SK-N-SH (cell line): ENCODE measurements around the gene PBLD. TPM values are rescaled to one million over a fixed set of nuclear protein-coding genes. Genes with fewer than 3 reads are reported as not detected.

ENCODE experiments used
- CTCF ChIA-PET: fragments of 300-600, 350-600 bp; formaldehyde crosslinking; extraction: SDS; loops from one replicate; lab custom pipeline; 2021; lab: Yijun Ruan, JAX
- POLR2A ChIA-PET: fragments of 350-600 bp; sonication (Branson Sonifier 250); formaldehyde crosslinking; extraction: SDS; loops from one replicate; lab custom pipeline; 2020; ENCODE audit warnings: antibody characterized with exemption, inconsistent platforms; lab: Yijun Ruan, JAX
- DNase-seq: peaks from one replicate; pipeline ENCODE4 v3.0.0; 2012
- H2AFZ ChIP-seq: fragments of 200-600 bp; sonication (generic); 2 replicates; pipeline ENCODE4 v1.8.1; 2016; ENCODE audit warnings: antibody characterized with exemption, mild to moderate bottlenecking, low read depth
- H3F3A ChIP-seq: fragments of 200-600 bp; sonication (generic); replicated peaks from 2 replicates; pipeline ENCODE3; 2016; ENCODE audit warnings: antibody characterized with exemption, mild to moderate bottlenecking; ENCODE audit not compliant: insufficient read depth
- H3K27ac ChIP-seq, 2 experiments: fragments of 200-500 bp in 1 of 2; fragments of 200-600 bp in 1 of 2; sonication (Bioruptor generic) in 1 of 2; sonication (generic), shearing (Covaris generic) in 1 of 2; 2 replicates each; pipeline versions ENCODE4 v1.5.1 to v1.6.1; 2014 to 2016; ENCODE audit warnings: low read depth in 2 of 2, inconsistent platforms in 1 of 2, low read length in 1 of 2, mild to moderate bottlenecking in 1 of 2, mixed read lengths in 1 of 2
- H3K27me3 ChIP-seq: fragments of 200-600 bp; sonication (generic), shearing (Covaris generic); 2 replicates; pipeline ENCODE4 v1.6.1; 2016; ENCODE audit warnings: mixed run types; ENCODE audit not compliant: insufficient read depth
- H3K36me3 ChIP-seq, 2 experiments: fragments of 200-500 bp in 1 of 2; fragments of 200-600 bp in 1 of 2; sonication (Bioruptor generic) in 1 of 2; sonication (generic) in 1 of 2; replicated peaks in 1 of 2; 2 replicates each; pipeline versions ENCODE3 to v1.5.1; 2014 to 2016; ENCODE audit warnings: low read length in 1 of 2, mild to moderate bottlenecking in 1 of 2; ENCODE audit not compliant: insufficient read depth in 2 of 2, control insufficient read depth in 1 of 2
- H3K4me1 ChIP-seq, 2 experiments: fragments of 200-500 bp in 1 of 2; fragments of 200-600 bp in 1 of 2; sonication (Bioruptor generic) in 1 of 2; sonication (generic), shearing (Covaris generic) in 1 of 2; 2 replicates each; pipeline versions ENCODE4 v1.5.1 to v1.6.1; 2014 to 2016; ENCODE audit warnings: low read depth in 1 of 2, low read length in 1 of 2, mixed run types in 1 of 2; ENCODE audit not compliant: insufficient read depth in 2 of 2, control insufficient read depth in 1 of 2
- H3K4me2 ChIP-seq: fragments of 200-600 bp; sonication (generic), shearing (Covaris generic); 2 replicates; pipeline ENCODE4 v1.6.1; 2017; ENCODE audit warnings: mixed run types
- H3K4me3 ChIP-seq, 2 experiments: fragments of 200-500 bp in 1 of 2; fragments of 200-600 bp in 1 of 2; sonication (Bioruptor generic) in 1 of 2; sonication (generic), shearing (Covaris generic) in 1 of 2; 2 replicates each; pipeline versions ENCODE4 v1.5.1 to v1.8.1; 2014 to 2016; ENCODE audit warnings: low read depth in 2 of 2, inconsistent platforms in 1 of 2, low read length in 1 of 2, mild to moderate bottlenecking in 1 of 2, mixed read lengths in 1 of 2, moderate library complexity in 1 of 2
- H3K79me2 ChIP-seq: fragments of 200-600 bp; sonication (generic); 2 replicates; pipeline ENCODE4 v1.8.1; 2017; ENCODE audit warnings: mild to moderate bottlenecking; ENCODE audit not compliant: insufficient read depth
- H3K9ac ChIP-seq: fragments of 200-600 bp; sonication (generic); 2 replicates; pipeline ENCODE4 v1.6.1; 2017; ENCODE audit warnings: mixed run types
- H3K9me2 ChIP-seq: fragments of 200-600 bp; sonication (generic); 2 replicates; pipeline ENCODE4 v1.6.1; 2017; ENCODE audit warnings: mixed run types
- H3K9me3 ChIP-seq: fragments of 200-600 bp; sonication (generic); 2 replicates; pipeline ENCODE4 v1.6.1; 2017; ENCODE audit warnings: mixed run types, mild to moderate bottlenecking, moderate library complexity
- H4K20me1 ChIP-seq: fragments of 200-600 bp; sonication (generic); 2 replicates; pipeline ENCODE4 v1.6.1; 2017; ENCODE audit warnings: mild to moderate bottlenecking, mixed run types; ENCODE audit not compliant: insufficient read depth
- CHD2 ChIP-seq: fragments of 150-350 bp; IDR thresholded peaks from 2 replicates; pipeline ENCODE4 v1.6.1; 2018; ENCODE audit warnings: low read length; ENCODE audit not compliant: partially characterized antibody
- EP300 ChIP-seq, 2 experiments: IDR thresholded peaks; 2 replicates each; pipeline versions ENCODE4 v1.4.0 to v1.6.1; 2012; ENCODE audit warnings: borderline replicate concordance in 1 of 2, low read depth in 1 of 2, low read length in 1 of 2
- EZH2phosphoT487 ChIP-seq: fragments of 200-600 bp; sonication (generic); IDR thresholded peaks from 2 replicates; pipeline ENCODE4 v1.6.1; 2017; ENCODE audit warnings: low read depth, mixed run types, mild to moderate bottlenecking, antibody characterized with exemption, moderate library complexity, borderline replicate concordance
- FOXM1 ChIP-seq: IDR thresholded peaks from 2 replicates; pipeline ENCODE4 v1.4.0; 2012; ENCODE audit warnings: low read depth, mild to moderate bottlenecking
- GABPA ChIP-seq: IDR thresholded peaks from 2 replicates; pipeline ENCODE4 v1.4.0; 2012; ENCODE audit warnings: low read depth, mild to moderate bottlenecking
- GATA2 ChIP-seq: sonication (generic); formaldehyde crosslinking; IDR thresholded peaks from 2 replicates; pipeline ENCODE4 v1.5.0; 2020; ENCODE audit warnings: mild to moderate bottlenecking, missing genetic modification reagents
- IRF3 ChIP-seq: fragments of 150-350 bp; IDR thresholded peaks from 2 replicates; pipeline ENCODE4 v1.6.1; 2016; ENCODE audit warnings: mild to moderate bottlenecking, low read depth, low read length
- PBX3 ChIP-seq: IDR thresholded peaks from 2 replicates; pipeline ENCODE4; 2012
- POLR2AphosphoS5 ChIP-seq: IDR thresholded peaks from 2 replicates; pipeline ENCODE4 v1.6.1; 2012; ENCODE audit warnings: low read depth, low read length
- RAD21 ChIP-seq: IDR thresholded peaks from 2 replicates; pipeline ENCODE4 v1.6.1; 2012; ENCODE audit warnings: mild to moderate bottlenecking, low read length
- REST ChIP-seq: IDR thresholded peaks from 2 replicates; pipeline ENCODE4 v1.6.1; 2012; ENCODE audit warnings: mild to moderate bottlenecking, low read depth, low read length, moderate library complexity
- RXRA ChIP-seq: IDR thresholded peaks from 2 replicates; pipeline ENCODE4 v1.4.0; 2012; ENCODE audit warnings: low read depth, mild to moderate bottlenecking, borderline replicate concordance
- SIN3A ChIP-seq: IDR thresholded peaks from 2 replicates; pipeline ENCODE4 v1.6.1; 2012; ENCODE audit warnings: low read depth, mild to moderate bottlenecking, low read length, moderate library complexity, borderline replicate concordance
- TAF1 ChIP-seq: IDR thresholded peaks from 2 replicates; pipeline ENCODE4 v1.6.1; 2012; ENCODE audit warnings: low read depth, mild to moderate bottlenecking, low read length, moderate library complexity, borderline replicate concordance
- USF1 ChIP-seq: IDR thresholded peaks from 2 replicates; pipeline ENCODE4 v1.4.0; 2012; ENCODE audit warnings: low read depth, borderline replicate concordance
- USF2 ChIP-seq: fragments of 150-350 bp; IDR thresholded peaks from 2 replicates; pipeline ENCODE4 v1.6.1; 2017; ENCODE audit warnings: antibody characterized with exemption, low read length, low read depth, borderline replicate concordance
- WGBS: methylation state at CpG from one replicate; pipeline ENCODE4 v1.1.6; 2017; ENCODE audit warnings: low lambda C conversion rate; 5-methylcytosine and 5-hydroxymethylcytosine counted together
- polyA plus RNA-seq, 3 experiments: library from polyadenylated mRNA; depleted of rRNA; stranded (reverse); fragments of >200 nt; gene quantifications; 2 replicates each; pipeline ENCODE4 v1.2.3, GENCODE V29; 2012

The PBLD gene
- polyA plus RNA-seq, 1 of the 3 experiments (the other 2 are of a cell fraction) = 0.94 TPM

GRCh38 chr10:68362590-68362989 lies 29.9 kb upstream of the PBLD start:
- Histone ChIP-seq H3K4me1 (no peaks in the 10 kb centered on the region), H3K4me2 (no peak overlapping the region), H3K79me2 (no peaks in the 10 kb centered on the region), H3K9me2 (no peaks in the 10 kb centered on the region), H4K20me1 (no peaks in the 10 kb centered on the region), H3K27ac (no peak overlapping the region), H3K4me3 (no peak overlapping the region), H3K9me3 (no peaks in the 10 kb centered on the region), H3K9ac (no peak overlapping the region), H3K27me3 (no peaks in the 10 kb centered on the region), H2AFZ (no peak overlapping the region), H3F3A (peaks cover 18% of the 10 kb centered on the region), H3K36me3 (peaks cover 31 to 65% of the 10 kb centered on the region in 2 experiments)
- WGBS = 92% methylated on average over 3 of the region's 3 CpGs
- CTCF ChIA-PET = interaction anchor here (0.5 to 2.2 kb wide), 3 partner anchors 49 to 507 kb away, joined by 3 to 5 read pairs (median 3); no protein-coding TSS in a partner anchor
- TF ChIP-seq FOXM1 (no peak), SIN3A (no peak), RAD21 (no peak), USF1 (no peak), REST (no peak)
- POLR2A ChIA-PET = no interaction called here
- no peak for DNase-seq

- Histone ChIP-seq H3K9me3 (no peaks in the 10 kb centered on the region), H3K79me2 (no peaks in the 10 kb centered on the region), H3K4me3 (no peak overlapping the region), H3K36me3 (peaks cover 22 to 59% of the 10 kb centered on the region in 2 experiments), H2AFZ (no peak overlapping the region), H3K9me2 (no peaks in the 10 kb centered on the region), H3K27me3 (no peaks in the 10 kb centered on the region), H3K9ac (no peak overlapping the region), H3K27ac (no peak overlapping the region), H3K4me1 (no peaks in the 10 kb centered on the region), H4K20me1 (no peaks in the 10 kb centered on the region), H3F3A (peaks cover 6% of the 10 kb centered on the region), H3K4me2 (no peak overlapping the region)
- CTCF ChIA-PET = interaction anchor here (1.2 kb wide), 1 partner anchor 11 kb away, joined by 6 read pairs; no protein-coding TSS in a partner anchor
- POLR2A ChIA-PET = no interaction called here
- DNase-seq = no peak
- 96% methylated on average over 6 of the region's 6 CpGs for WGBS
- TF ChIP-seq RAD21 (no peak), GABPA (no peak), GATA2 (CRISPR knock-in tag) (no peak), USF1 (no peak), EZH2phosphoT487 (no peak), PBX3 (no peak), IRF3 (no peak), EP300 (IDR thresholded peaks at IDR 0.05; ENCODE audit: borderline replicate concordance in 1 of 2, low read depth in 1 of 2, low read length in 1 of 2) (no peak), TAF1 (no peak), RXRA (no peak), FOXM1 (no peak), USF2 (no peak), SIN3A (no peak), CHD2 (no peak), POLR2AphosphoS5 (no peak)
Measured at GRCh38 chr10:68359189-68359588, 26.5 kb upstream of the PBLD start.
